ENCODE data around the gene PPA1.
"Not testable (repeated sequence)": the region's sequence is repeated elsewhere in the genome, so short reads cannot be mapped to it uniquely, and the experiment has no call there.

The PPA1 gene

GRCh38 chr10:70166394-70166793 lies 66.8 kb downstream of the PPA1 start:
- DNase-seq, result no peak

GRCh38 chr10:70164163-70164562 lies 69.1 kb downstream of the PPA1 start:
- no peak for DNase-seq

GRCh38 chr10:70163448-70163847 lies 69.8 kb downstream of the PPA1 start:
- DNase-seq, result no peak

- DNase-seq, result peak; percentile 17
Observed at GRCh38 chr10:70162892-70163201, 70.4 kb downstream of the PPA1 start.

GRCh38 chr10:70162151-70162891 lies 70.9 kb downstream of the PPA1 start:
- no peak for DNase-seq

- DNase-seq, result no peak
Observed at GRCh38 chr10:70160798-70161197, 72.4 kb downstream of the PPA1 start.

GRCh38 chr10:70159366-70159765 lies 73.9 kb downstream of the PPA1 start:
- DNase-seq, result not testable (repeated sequence)

GRCh38 chr10:70158113-70158512 lies 75.1 kb downstream of the PPA1 start:
- DNase-seq, result no peak

- no peak for DNase-seq
Observed at GRCh38 chr10:70155255-70155838, 77.9 kb downstream of the PPA1 start.

Data from activated T-cell treated with anti-CD3 and anti-CD28 coated beads for 4 hours (primary cell).